Effector memory CD4-positive, alpha-beta T cell (primary cell): ENCODE results near the gene LRRFIP2.

Experiments
- DNase-seq, 3 donors: peaks; one replicate each; pipeline ENCODE4 v3.0.0-alpha.2; 2020
- H3K27ac ChIP-seq: 2 replicates; pipeline ENCODE4 v1.7.0; 2013; ENCODE audit warnings: mild to moderate bottlenecking, low read length, moderate library complexity; ENCODE audit not compliant: insufficient read depth, poor library complexity, severe bottlenecking
- H3K27me3 ChIP-seq: replicated peaks from 2 replicates; pipeline ENCODE4 v1.7.0; 2013; ENCODE audit warnings: mild to moderate bottlenecking, low read length; ENCODE audit not compliant: insufficient read depth, control insufficient read depth, poor library complexity, severe bottlenecking
- H3K36me3 ChIP-seq: 2 replicates; pipeline ENCODE4 v1.7.0; 2013; ENCODE audit warnings: mild to moderate bottlenecking, low read length, moderate library complexity; ENCODE audit not compliant: control insufficient read depth, insufficient read depth
- H3K4me1 ChIP-seq: 2 replicates; pipeline ENCODE4 v1.7.0; 2013; ENCODE audit warnings: low read length, mild to moderate bottlenecking; ENCODE audit not compliant: control insufficient read depth, insufficient read depth, poor library complexity, severe bottlenecking
- H3K4me3 ChIP-seq: 2 replicates; pipeline ENCODE4 v1.7.0; 2013; ENCODE audit warnings: low read length, low read depth, mild to moderate bottlenecking; ENCODE audit not compliant: insufficient read depth, poor library complexity, severe bottlenecking
- H3K9me3 ChIP-seq: 2 replicates; pipeline ENCODE4 v1.7.0; 2013; ENCODE audit warnings: mild to moderate bottlenecking, low read length, moderate library complexity; ENCODE audit not compliant: control insufficient read depth

The LRRFIP2 gene

GRCh38 chr3:37170060-37170459 lies 4.3 kb downstream of the LRRFIP2 start:
- Histone ChIP-seq H3K36me3 (no peaks in the 10 kb centered on the region), H3K4me1 (peaks cover under 1% of the 10 kb centered on the region), H3K27ac (no peak overlapping the region), H3K9me3 (no peaks in the 10 kb centered on the region), H3K27me3 (no peaks in the 10 kb centered on the region), H3K4me3 (no peak overlapping the region)
- DNase-seq, result no peak

DNA sequence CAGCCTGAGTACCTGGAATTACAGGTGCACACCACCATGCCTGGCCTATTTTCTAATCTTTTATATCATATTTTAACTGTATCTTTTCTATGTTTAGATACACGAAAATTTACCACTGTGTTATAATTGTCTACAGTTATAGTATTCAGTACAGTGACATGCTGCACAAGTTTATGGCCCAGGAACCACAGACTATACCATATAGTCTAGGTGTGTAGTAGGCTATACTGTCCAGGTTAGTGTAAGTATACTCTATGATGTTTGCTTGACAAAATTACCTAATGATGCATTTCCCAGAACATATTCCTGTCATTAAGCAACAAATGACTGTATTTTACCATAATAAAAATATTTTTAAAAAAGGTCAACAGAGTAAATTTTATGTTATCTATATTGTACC lies 5.5 kb downstream of the LRRFIP2 start:
- no peaks in the 10 kb centered on the region for H3K4me1 ChIP-seq
- no peak for DNase-seq
- H3K27me3 ChIP-seq, result no peaks in the 10 kb centered on the region
- H3K9me3 ChIP-seq, result no peaks in the 10 kb centered on the region
- H3K4me3 ChIP-seq, result no peak overlapping the region
- H3K36me3 ChIP-seq, result no peaks in the 10 kb centered on the region
- no peak overlapping the region for H3K27ac ChIP-seq

DNA sequence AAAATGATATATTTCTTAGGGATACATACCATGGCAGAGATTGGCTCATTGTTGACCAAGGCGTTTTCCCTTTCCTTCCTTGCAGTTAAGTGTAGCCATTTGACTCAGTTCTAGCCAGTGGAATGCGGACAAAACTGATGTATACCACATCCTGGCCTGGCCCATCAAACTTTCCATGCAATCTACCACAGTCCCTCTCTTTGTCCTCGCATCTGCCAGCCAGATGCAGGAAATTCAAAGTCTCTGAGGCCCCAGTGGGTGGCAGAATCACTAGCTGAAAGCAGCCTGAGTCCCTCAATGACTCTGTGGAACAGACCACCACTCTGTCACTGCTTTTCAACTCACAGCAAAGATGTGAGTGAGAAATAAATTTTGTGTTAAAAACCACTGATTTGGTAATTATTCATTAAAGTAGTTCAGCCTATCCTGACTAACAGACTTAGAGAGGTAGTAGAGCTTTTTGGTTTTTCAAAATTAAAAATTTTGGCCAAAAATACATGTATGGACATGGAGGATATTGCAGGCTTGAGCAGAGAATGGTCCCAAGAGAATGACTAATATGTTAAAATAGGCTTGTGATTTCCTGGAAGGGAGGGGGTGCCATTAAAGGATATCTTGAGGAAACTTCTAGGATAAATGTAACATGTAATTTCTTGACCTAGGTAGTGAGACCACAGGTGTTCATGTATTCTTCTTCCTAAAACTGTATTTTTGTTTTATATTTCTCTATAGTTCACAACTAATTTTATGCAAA lies 10.9 kb downstream of the LRRFIP2 start:
- H3K4me3 ChIP-seq, result no peak overlapping the region

DNA sequence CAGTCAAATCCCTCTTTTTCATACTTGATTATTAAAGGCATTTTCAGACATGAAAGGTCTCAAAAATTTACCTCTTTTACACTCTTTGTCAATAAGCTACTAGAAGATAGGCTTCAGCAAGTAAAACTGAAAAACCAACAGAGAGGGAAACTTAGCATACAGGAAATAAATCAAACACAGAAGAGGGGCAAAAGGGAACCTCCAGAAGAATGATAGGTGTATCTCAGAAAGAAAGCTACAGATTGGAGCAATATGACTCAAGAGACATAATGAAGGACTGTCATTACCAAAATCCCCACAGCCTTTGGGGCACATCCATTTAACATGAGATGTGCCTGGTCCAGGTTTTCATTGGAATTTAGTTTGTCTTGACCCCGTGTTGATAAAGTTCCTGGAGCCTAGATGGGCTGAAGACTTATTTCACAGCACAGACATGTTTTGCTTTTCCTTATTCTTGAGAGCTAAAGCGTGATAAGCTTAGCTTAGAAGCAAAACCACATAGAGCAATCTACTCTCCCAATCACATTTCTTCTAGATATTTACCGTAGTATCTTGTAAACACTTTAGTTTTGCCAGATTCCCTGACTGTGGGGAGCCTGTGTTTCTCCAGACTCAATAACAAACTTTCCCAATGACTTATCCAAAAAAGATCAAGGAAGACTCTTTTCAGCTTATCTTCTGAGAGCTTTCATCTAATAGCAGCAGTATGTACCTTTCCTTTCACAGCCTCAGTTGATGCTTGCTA lies 11.7 kb downstream of the LRRFIP2 start:
- no peaks in the 10 kb centered on the region for H3K27me3 ChIP-seq
- no peaks in the 10 kb centered on the region for H3K9me3 ChIP-seq
- H3K36me3 ChIP-seq, result no peaks in the 10 kb centered on the region
- no peak for DNase-seq
- no peak overlapping the region for H3K4me3 ChIP-seq
- no peak overlapping the region for H3K27ac ChIP-seq
- peaks cover 5% of the 10 kb centered on the region for H3K4me1 ChIP-seq

More for the DNA sequence above, 10.9 kb downstream of the LRRFIP2 start:
- H3K36me3 ChIP-seq, result no peaks in the 10 kb centered on the region
- peaks cover 5% of the 10 kb centered on the region for H3K4me1 ChIP-seq
- H3K27ac ChIP-seq, result no peak overlapping the region
- H3K9me3 ChIP-seq, result no peaks in the 10 kb centered on the region
- DNase-seq, result no peak
- no peaks in the 10 kb centered on the region for H3K27me3 ChIP-seq

- H3K4me1 ChIP-seq, result peaks cover 5% of the 10 kb centered on the region
- no peak overlapping the region for H3K4me3 ChIP-seq
- no peaks in the 10 kb centered on the region for H3K27me3 ChIP-seq
- no peak overlapping the region for H3K27ac ChIP-seq
- H3K9me3 ChIP-seq, result no peaks in the 10 kb centered on the region
- no peak for DNase-seq
- no peaks in the 10 kb centered on the region for H3K36me3 ChIP-seq
These were observed 13.0 kb downstream of the LRRFIP2 start for GRCh38 chr3:37161351-37161750.

GRCh38 chr3:37155782-37156181 lies 18.6 kb downstream of the LRRFIP2 start:
- Histone ChIP-seq H3K27ac (no peak overlapping the region), H3K4me3 (no peak overlapping the region), H3K9me3 (no peaks in the 10 kb centered on the region), H3K36me3 (no peaks in the 10 kb centered on the region), H3K4me1 (no peaks in the 10 kb centered on the region), H3K27me3 (no peaks in the 10 kb centered on the region)
- no peak for DNase-seq

GRCh38 chr3:37154668-37155314 lies 19.6 kb downstream of the LRRFIP2 start:
- Histone ChIP-seq H3K4me1 (no peaks in the 10 kb centered on the region), H3K36me3 (no peaks in the 10 kb centered on the region), H3K4me3 (no peak overlapping the region), H3K27ac (no peak overlapping the region), H3K9me3 (no peaks in the 10 kb centered on the region), H3K27me3 (no peaks in the 10 kb centered on the region)
- no peak for DNase-seq

DNA sequence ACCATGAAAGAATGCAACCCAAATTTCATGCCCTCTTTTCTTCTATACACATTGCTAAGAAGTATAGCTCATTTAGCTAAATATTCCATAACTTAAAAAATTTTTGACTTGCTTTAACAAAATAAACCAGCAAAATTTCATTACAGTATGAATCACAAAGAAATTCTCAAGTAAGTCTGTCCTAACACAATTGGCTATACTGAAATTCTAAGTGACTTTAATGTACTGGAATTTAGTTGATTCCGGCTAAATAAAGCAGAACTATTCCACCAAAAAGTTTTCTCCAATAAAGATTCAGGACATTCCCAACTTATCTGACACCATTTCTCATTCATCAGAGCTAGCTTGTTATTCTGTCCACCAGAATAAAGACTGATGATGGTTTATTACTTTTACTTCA lies 23.8 kb downstream of the LRRFIP2 start:
- H3K4me3 ChIP-seq, result no peak overlapping the region
- H3K9me3 ChIP-seq, result no peaks in the 10 kb centered on the region
- H3K36me3 ChIP-seq, result peaks cover 5% of the 10 kb centered on the region
- H3K4me1 ChIP-seq, result no peaks in the 10 kb centered on the region
- no peaks in the 10 kb centered on the region for H3K27me3 ChIP-seq
- no peak for DNase-seq
- no peak overlapping the region for H3K27ac ChIP-seq

DNA sequence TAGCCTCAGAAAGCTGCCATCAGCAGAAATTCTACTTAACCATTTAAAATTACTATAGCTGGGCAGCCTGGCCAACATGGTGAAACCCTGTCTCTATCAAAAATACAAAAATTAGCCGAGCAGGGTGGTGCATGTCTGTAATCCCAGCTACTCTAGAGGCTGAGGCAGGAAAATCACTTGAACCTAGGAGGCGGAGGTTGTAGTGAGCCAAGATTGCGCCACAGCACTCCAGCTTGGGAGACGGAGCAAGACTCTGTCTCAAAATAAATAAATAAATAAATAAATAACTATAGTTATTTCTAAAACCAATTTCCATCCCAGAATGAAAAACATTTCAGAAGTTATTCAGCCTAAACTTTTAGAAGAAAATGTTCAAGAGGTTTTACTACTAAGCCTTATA lies 25.1 kb downstream of the LRRFIP2 start:
- no peak for DNase-seq
- no peaks in the 10 kb centered on the region for H3K27me3 ChIP-seq
- peaks cover 5% of the 10 kb centered on the region for H3K4me1 ChIP-seq
- H3K9me3 ChIP-seq, result no peaks in the 10 kb centered on the region
- peaks cover 5% of the 10 kb centered on the region for H3K36me3 ChIP-seq
- no peak overlapping the region for H3K27ac ChIP-seq
- no peak overlapping the region for H3K4me3 ChIP-seq

DNA sequence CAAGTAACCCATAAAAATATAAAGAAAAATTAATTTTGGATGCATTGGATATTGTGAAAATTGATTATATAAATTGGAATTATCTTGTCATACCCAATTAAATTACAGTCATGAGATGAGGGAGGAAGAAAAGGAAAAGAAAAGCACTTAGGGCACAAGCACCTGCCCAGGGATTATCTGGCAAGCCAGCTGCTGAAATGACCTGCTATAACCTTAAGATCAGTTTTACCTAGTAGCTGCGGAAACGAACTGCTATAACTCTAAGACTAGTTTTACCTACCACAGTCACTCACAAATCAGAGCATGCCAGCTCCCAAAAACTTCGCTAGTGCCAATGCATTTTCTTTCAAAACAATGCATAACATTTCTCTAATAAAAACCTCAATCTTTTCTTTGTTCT lies 26.2 kb downstream of the LRRFIP2 start:
- Histone ChIP-seq H3K27ac (no peak overlapping the region), H3K4me1 (peaks cover 5% of the 10 kb centered on the region), H3K9me3 (no peaks in the 10 kb centered on the region), H3K36me3 (peaks cover 5% of the 10 kb centered on the region), H3K4me3 (no peak overlapping the region), H3K27me3 (no peaks in the 10 kb centered on the region)
- DNase-seq, result no peak
